ENCODE measurements around the gene CNBD2. TPM values are rescaled to one million over a fixed set of nuclear protein-coding genes. Genes with fewer than 3 reads are reported as not detected.

The CNBD2 gene
- total and polyA plus RNA-seq, 2 donors (not counting 1 experiment from before 2014, with no cell fraction given) = 8.5 to 19.2 TPM

- Histone ChIP-seq H3K9ac (ENCODE audit: low read length) (no peak overlapping the region), H3K27me3 (replicated peaks in 1 of 4; ENCODE audit: control extremely low read depth in 1 of 4, control insufficient read depth in 3 of 4, insufficient read depth in 4 of 4, low read length in 3 of 4) (no peaks in the 10 kb centered on the region), H3K27ac (ENCODE audit: low read length in 2 of 2) (no peak overlapping the region), H3K4me3 (ENCODE audit: control extremely low read depth in 1 of 5, extremely low read depth in 1 of 5, insufficient read depth in 1 of 5, low read depth in 2 of 5, low read length in 4 of 5) (no peak overlapping the region), H3K4me1 (ENCODE audit: control insufficient read depth in 2 of 2, insufficient read depth in 2 of 2, low read length in 2 of 2) (no peaks in the 10 kb centered on the region), H3K9me3 (ENCODE audit: control extremely low read depth in 1 of 3, control insufficient read depth in 2 of 3, insufficient read depth in 1 of 3, low read length in 2 of 3) (no peaks in the 10 kb centered on the region), H3K36me3 (replicated peaks in 1 of 2; ENCODE audit: control extremely low read depth in 1 of 2, control insufficient read depth in 1 of 2, extremely low read depth in 1 of 2, insufficient read depth in 2 of 2, low read length in 1 of 2) (no peaks in the 10 kb centered on the region), H4K20me1 (ENCODE audit: control insufficient read depth, insufficient read depth, low read length, poor library complexity, severe bottlenecking) (no peaks in the 10 kb centered on the region), H2AFZ (ENCODE audit: insufficient read depth, low read depth, low read length, poor library complexity, severe bottlenecking) (no peak overlapping the region), H3K4me2 (replicated peaks; ENCODE audit: low read depth, low read length, poor library complexity, severe bottlenecking) (no peak overlapping the region), H3K79me2 (ENCODE audit: control insufficient read depth, insufficient read depth, low read length) (no peaks in the 10 kb centered on the region)
- intact Hi-C loops (cut with micrococcal nuclease) = no loop called here
- Mint-ChIP-seq H3K4me3 (no peak overlapping the region), H3K9me3 (ENCODE audit: insufficient read depth) (no peaks in the 10 kb centered on the region), H3K4me1 (no peaks in the 10 kb centered on the region), H3K27ac (no peak overlapping the region), H3K27me3 (peaks cover 18% of the 10 kb centered on the region)
- no peak for ATAC-seq (ENCODE audit: low read depth)
- TF ChIP-seq CTCF (IDR thresholded peaks at IDR 0.05) (no peak), EZH2 (IDR thresholded peaks at IDR 0.05; ENCODE audit: borderline replicate concordance, insufficient read depth, low read depth, low read length, poor library complexity, severe bottlenecking) (no peak)
- 95% methylated on average over 8 of the region's 11 CpGs for WGBS (ENCODE audit: insufficient coverage)
- DNase-seq = no peak
- POLR2A ChIA-PET = no interaction called here
- CTCF ChIA-PET = interaction anchor here (1.8 to 1.9 kb wide), 2 partner anchors 25 to 121 kb away, joined by 6 read pairs; no protein-coding TSS in a partner anchor
Observed at GRCh38 chr20:36017048-36017951, 48.9 kb downstream of the CNBD2 start.

Data from B cell (primary cell).